Medulla oblongata (tissue), 1 donor: ENCODE data around the gene THBS2.
A peak's percentile ranks its signal among the peaks of the same experiment; 100 is the strongest.
"Not testable (repeated sequence)": the region's sequence is repeated elsewhere in the genome, so short reads cannot be mapped to it uniquely, and the experiment has no call there.

Experiments
- DNase-seq: peaks from one replicate; pipeline ENCODE4 v3.0.0-alpha.2; 2015; ENCODE audit errors: extremely low spot score

Gene THBS2

GRCh38 chr6:169271877-169272216 is 18.2 kb upstream of the THBS2 start:
- no peak for DNase-seq

GRCh38 chr6:169271158-169271876 is 17.7 kb upstream of the THBS2 start:
- no peak for DNase-seq

- not testable (repeated sequence) for DNase-seq
These were observed 16.4 kb upstream of the THBS2 start for GRCh38 chr6:169270077-169270380.

- DNase-seq = no peak
These were observed 15.8 kb upstream of the THBS2 start for GRCh38 chr6:169269180-169270076.

- no peak for DNase-seq
These were observed 14.6 kb upstream of the THBS2 start for GRCh38 chr6:169268276-169268675.

GRCh38 chr6:169266746-169267591 is 13.3 kb upstream of the THBS2 start:
- no peak for DNase-seq

GRCh38 chr6:169266261-169266660 is 12.6 kb upstream of the THBS2 start:
- no peak for DNase-seq

GRCh38 chr6:169265486-169266131 is 12.0 kb upstream of the THBS2 start:
- DNase-seq = no peak

- peak; percentile 19 for DNase-seq
These were observed 10.4 kb upstream of the THBS2 start for GRCh38 chr6:169263836-169264608.

- no peak for DNase-seq
These were observed 9.7 kb upstream of the THBS2 start for GRCh38 chr6:169263374-169263773.

GRCh38 chr6:169262602-169263001 is 9.0 kb upstream of the THBS2 start:
- DNase-seq = not testable (repeated sequence)

GRCh38 chr6:169256518-169256917 is 2.9 kb upstream of the THBS2 start:
- DNase-seq = no peak

- DNase-seq = no peak
These were observed 2.4 kb upstream of the THBS2 start for GRCh38 chr6:169256061-169256460.

GRCh38 chr6:169255643-169256042 is 2.0 kb upstream of the THBS2 start:
- DNase-seq = no peak

- no peak for DNase-seq
These were observed 1.0 kb upstream of the THBS2 start for GRCh38 chr6:169254456-169255316.

GRCh38 chr6:169252505-169253189 is 999 bp downstream of the THBS2 start:
- DNase-seq = peak; percentile 77

- no peak for DNase-seq
These were observed 1.7 kb downstream of the THBS2 start for GRCh38 chr6:169251822-169252504.

GRCh38 chr6:169251371-169251802 is 2.3 kb downstream of the THBS2 start:
- DNase-seq = peak; percentile 62

- DNase-seq = peak; percentile 92
These were observed 3.0 kb downstream of the THBS2 start for GRCh38 chr6:169250660-169251059.
